ENCODE measurements around the gene SLC35G2.
"Not testable (repeated sequence)": the region's sequence is repeated elsewhere in the genome, so short reads cannot be mapped to it uniquely, and the experiment has no call there.

DNA sequence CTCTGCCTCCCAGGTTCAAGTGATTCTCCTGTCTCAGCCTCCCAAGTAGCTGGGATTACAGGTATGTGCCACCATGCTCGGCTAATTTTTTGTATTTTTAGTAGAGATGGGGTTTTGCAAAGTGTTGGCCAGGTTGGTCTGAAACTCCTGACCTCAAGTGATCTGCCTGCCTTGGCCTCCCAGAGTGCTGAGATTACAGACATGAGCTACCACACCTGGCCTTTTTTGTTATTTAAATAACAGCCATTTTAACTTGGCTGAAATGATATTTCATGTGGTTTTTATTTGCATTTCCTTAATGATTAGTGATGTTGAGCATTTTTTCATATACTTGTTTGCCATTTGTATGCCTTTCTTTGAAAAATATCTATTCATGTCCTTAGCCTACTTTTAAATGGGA, 78.2 kb downstream of the SLC35G2 start:
- TF ChIP-seq, protein P1, sequence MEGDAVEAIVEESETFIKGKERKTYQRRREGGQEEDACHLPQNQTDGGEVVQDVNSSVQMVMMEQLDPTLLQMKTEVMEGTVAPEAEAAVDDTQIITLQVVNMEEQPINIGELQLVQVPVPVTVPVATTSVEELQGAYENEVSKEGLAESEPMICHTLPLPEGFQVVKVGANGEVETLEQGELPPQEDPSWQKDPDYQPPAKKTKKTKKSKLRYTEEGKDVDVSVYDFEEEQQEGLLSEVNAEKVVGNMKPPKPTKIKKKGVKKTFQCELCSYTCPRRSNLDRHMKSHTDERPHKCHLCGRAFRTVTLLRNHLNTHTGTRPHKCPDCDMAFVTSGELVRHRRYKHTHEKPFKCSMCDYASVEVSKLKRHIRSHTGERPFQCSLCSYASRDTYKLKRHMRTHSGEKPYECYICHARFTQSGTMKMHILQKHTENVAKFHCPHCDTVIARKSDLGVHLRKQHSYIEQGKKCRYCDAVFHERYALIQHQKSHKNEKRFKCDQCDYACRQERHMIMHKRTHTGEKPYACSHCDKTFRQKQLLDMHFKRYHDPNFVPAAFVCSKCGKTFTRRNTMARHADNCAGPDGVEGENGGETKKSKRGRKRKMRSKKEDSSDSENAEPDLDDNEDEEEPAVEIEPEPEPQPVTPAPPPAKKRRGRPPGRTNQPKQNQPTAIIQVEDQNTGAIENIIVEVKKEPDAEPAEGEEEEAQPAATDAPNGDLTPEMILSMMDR (optimal IDR thresholded peaks at IDR 0.05 in 1 of 3, IDR thresholded peaks at IDR 0.05 in 1 of 3, conservative IDR thresholded peaks at IDR 0.05 in 1 of 3; ENCODE audit: extremely low read depth in 1 of 3, insufficient read depth in 2 of 3, low read length in 3 of 3), result not testable (repeated sequence)
- not testable (repeated sequence) for TF ChIP-seq EZH2 (IDR thresholded peaks at IDR 0.05; ENCODE audit: low read length)
